ENCODE results near the gene VPS35L. TPM values are rescaled to one million over a fixed set of nuclear protein-coding genes. Genes with fewer than 3 reads are reported as not detected.

The VPS35L gene
- total RNA-seq, 1 donor from 2014 or later: 38.1 TPM

DNA sequence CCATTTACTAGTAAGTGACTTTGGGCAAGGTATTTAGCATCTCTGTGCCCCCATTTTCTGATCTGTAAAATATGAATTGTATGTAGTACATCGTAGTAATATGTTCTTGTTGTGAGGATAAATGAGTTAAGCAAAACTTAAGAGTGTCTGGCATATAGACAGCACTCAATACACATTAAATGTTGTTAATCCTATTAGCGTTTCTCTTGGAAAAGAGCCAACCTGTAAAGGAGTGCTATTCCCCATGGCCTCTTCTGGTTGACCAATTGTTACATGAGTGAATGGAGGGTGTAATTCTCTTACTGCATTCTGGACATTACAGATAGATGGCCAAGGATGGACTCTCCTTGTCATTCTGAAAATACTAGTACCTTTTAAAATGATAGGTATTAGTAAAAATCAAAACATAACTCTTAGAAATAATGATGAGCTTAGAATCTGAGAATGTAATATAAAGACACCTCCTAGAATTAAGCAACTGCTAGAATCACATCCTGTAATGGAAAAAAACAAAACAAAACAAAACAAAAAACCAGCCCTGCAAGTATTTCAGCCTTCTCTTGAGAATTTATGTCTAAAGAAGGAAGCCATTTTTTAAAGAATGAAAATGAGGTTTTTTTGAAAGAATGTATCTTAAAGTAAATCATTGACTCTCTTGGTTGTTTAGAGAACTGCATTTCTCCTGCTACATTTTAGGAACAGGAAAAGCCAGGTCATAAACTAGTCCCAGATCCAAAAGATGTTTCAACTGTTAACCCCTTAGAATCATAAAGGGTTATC is 193.1 kb downstream of the VPS35L start:
- Histone ChIP-seq H3K9me3 (ENCODE audit: control insufficient read depth in 3 of 3, low read length in 3 of 3) (no peaks in the 10 kb centered on the region), H3K4me1 (ENCODE audit: control insufficient read depth in 3 of 3, insufficient read depth in 3 of 3, low read length in 3 of 3) (peaks cover 3 to 16% (median 11%) of the 10 kb centered on the region in 3 donors), H3K27ac (ENCODE audit: low read depth, low read length) (no peak overlapping the region), H3K36me3 (ENCODE audit: control insufficient read depth in 3 of 3, insufficient read depth in 3 of 3, low read length in 3 of 3) (no peaks in the 10 kb centered on the region), H3K27me3 (ENCODE audit: control insufficient read depth in 3 of 3, insufficient read depth in 3 of 3, low read length in 3 of 3) (no peaks in the 10 kb centered on the region), H3K4me3 (ENCODE audit: low read length in 3 of 3) (no peak overlapping the region), H3K9ac (ENCODE audit: low read depth in 1 of 3, low read length in 3 of 3) (no peak overlapping the region)

DNA sequence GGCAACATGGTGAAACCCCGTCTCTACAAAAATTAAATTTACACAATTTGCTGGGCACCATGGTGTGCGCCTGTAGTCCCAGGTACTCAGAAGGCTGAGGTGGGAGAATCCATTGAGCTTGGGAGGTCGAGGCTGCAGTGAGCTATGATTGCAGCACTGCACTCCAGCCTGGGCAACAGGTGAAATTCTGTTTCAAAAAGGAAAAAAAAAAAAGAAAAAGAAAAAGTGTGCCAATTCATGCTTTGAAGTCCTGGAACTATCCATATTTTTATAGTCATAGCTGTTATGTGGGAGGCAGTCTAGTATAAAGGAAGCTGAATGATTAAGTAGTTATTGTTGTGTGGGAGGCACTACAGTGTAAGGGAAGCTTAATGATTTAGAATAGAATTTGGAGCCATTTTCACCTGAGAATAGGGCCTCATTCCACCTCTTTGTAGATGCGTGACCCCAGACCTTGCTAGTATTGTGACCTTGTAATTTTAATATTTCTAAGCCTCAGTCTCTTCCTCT is 194.1 kb downstream of the VPS35L start:
- Histone ChIP-seq H3K9me3 (ENCODE audit: control insufficient read depth in 3 of 3, low read length in 3 of 3) (no peaks in the 10 kb centered on the region), H3K4me1 (ENCODE audit: control insufficient read depth in 3 of 3, insufficient read depth in 3 of 3, low read length in 3 of 3) (peaks cover 3 to 20% (median 15%) of the 10 kb centered on the region in 3 donors), H3K4me3 (ENCODE audit: low read length in 3 of 3) (no peak overlapping the region), H3K27ac (ENCODE audit: low read depth, low read length) (no peak overlapping the region), H3K36me3 (ENCODE audit: control insufficient read depth in 3 of 3, insufficient read depth in 3 of 3, low read length in 3 of 3) (no peaks in the 10 kb centered on the region), H3K9ac (ENCODE audit: low read depth in 1 of 3, low read length in 3 of 3) (no peak overlapping the region), H3K27me3 (ENCODE audit: control insufficient read depth in 3 of 3, insufficient read depth in 3 of 3, low read length in 3 of 3) (no peaks in the 10 kb centered on the region)

Other genes starting within 250 kb of the VPS35L start
- not detected for gene TMC5, start 137.8 kb upstream of the VPS35L start, total RNA-seq
- 33.4 TPM for gene GDE1, start 33.6 kb upstream of the VPS35L start, total RNA-seq
- gene CCP110, start 31.8 kb upstream of the VPS35L start, total RNA-seq: 11.5 TPM
- gene KNOP1, start 162.5 kb downstream of the VPS35L start, total RNA-seq: 11.5 TPM
- gene IQCK, start 162.6 kb downstream of the VPS35L start, total RNA-seq: 10.4 TPM